NCI-H2227 (cell line): ENCODE results near the gene DRAM1.
"Not testable (repeated sequence)": the region's sequence is repeated elsewhere in the genome, so short reads cannot be mapped to it uniquely, and the experiment has no call there.

Experiments used
- DNase-seq: peaks from one replicate; lab custom pipeline; 2025; ENCODE audit not compliant: unreplicated experiment; lab: John Stamatoyannopoulos, UW

Gene DRAM1

GRCh38 chr12:101876861-101877805, at the start of gene DRAM1:
DRAM1 (plus strand) TSS chr12:101877580; CDS start chr12:101877790, 210 bp downstream.
- DNase-seq, result peak; percentile 74

- no peak for DNase-seq
Observed at GRCh38 chr12:101828463-101829196, 48.8 kb upstream of the DRAM1 start.

- DNase-seq, result no peak
Observed at GRCh38 chr12:101829639-101830366, 47.6 kb upstream of the DRAM1 start.

- peak; percentile 94 for DNase-seq
Observed at GRCh38 chr12:101830367-101831325, 46.7 kb upstream of the DRAM1 start, which contains the start of gene GNPTAB. GNPTAB (minus strand) TSS chr12:101830959; CDS start chr12:101830675, 284 bp downstream.

- no peak for DNase-seq
Observed at GRCh38 chr12:101832030-101832429, 45.4 kb upstream of the DRAM1 start.

- DNase-seq, result no peak
Observed at GRCh38 chr12:101838628-101839323, 38.6 kb upstream of the DRAM1 start.

GRCh38 chr12:101839324-101840283, 37.8 kb upstream of the DRAM1 start:
- peak; percentile 75 for DNase-seq

- no peak for DNase-seq
Observed at GRCh38 chr12:101841069-101841468, 36.3 kb upstream of the DRAM1 start.

GRCh38 chr12:101845137-101845711, 32.2 kb upstream of the DRAM1 start:
- DNase-seq, result no peak

GRCh38 chr12:101847325-101847724, 30.1 kb upstream of the DRAM1 start:
- no peak for DNase-seq

- no peak for DNase-seq
Observed at GRCh38 chr12:101850199-101850598, 27.2 kb upstream of the DRAM1 start.

GRCh38 chr12:101852998-101853397, 24.4 kb upstream of the DRAM1 start:
- no peak for DNase-seq

- no peak for DNase-seq
Observed at GRCh38 chr12:101854747-101855146, 22.6 kb upstream of the DRAM1 start.

GRCh38 chr12:101855364-101855884, 22.0 kb upstream of the DRAM1 start:
- DNase-seq, result no peak

- no peak for DNase-seq
Observed at GRCh38 chr12:101855976-101856375, 21.4 kb upstream of the DRAM1 start.

- not testable (repeated sequence) for DNase-seq
Observed at GRCh38 chr12:101856614-101857013, 20.8 kb upstream of the DRAM1 start.

GRCh38 chr12:101857043-101857558, 20.3 kb upstream of the DRAM1 start:
- DNase-seq, result peak; percentile 42
